Hepatocyte (in vitro differentiated cells): ENCODE results near the gene ST3GAL4.

Experiments used
- EZH2phosphoT487 ChIP-seq: fragments of 200-600 bp; sonication (generic); IDR thresholded peaks from one replicate; pipeline ENCODE4 v1.6.1; 2018; ENCODE audit warnings: antibody characterized with exemption, mild to moderate bottlenecking, low read depth, moderate library complexity; ENCODE audit not compliant: unreplicated experiment, severe bottlenecking
- TF ChIP-seq, protein P1 (sequence below): fragments of 200-600 bp; sonication (generic); IDR thresholded peaks from 2 replicates; pipeline ENCODE4 v1.5.1; 2016; ENCODE audit warnings: antibody characterized with exemption, mild to moderate bottlenecking; ENCODE audit not compliant: poor library complexity

DNA sequence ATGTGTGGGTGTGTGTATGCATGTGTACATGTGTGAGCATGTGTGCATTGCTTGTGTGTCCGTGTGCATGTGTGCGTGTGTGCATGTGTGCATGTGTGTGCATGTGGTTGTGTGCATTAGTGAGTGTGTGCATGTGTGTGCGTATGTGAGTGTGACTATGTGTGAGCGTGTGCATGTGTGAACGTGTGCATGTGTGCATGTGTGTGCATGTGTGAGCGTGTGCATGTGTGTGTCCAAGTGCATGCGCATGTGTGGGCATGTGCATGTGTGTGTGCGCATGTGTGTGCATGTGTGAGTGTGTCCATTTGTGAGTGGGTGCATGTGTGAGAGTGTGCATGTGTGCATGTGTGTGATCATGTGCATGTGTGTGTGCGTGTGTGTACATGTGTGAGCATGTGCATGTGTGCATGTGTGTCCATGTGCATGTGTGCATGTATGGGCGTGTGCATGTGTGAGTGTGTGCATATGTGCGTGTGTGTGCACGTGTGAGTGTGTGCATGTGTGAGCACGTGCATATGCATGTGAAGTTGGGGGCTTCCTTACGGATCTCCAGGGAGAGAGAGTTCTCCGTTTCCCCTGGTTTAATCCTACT is 95.8 kb downstream of the ST3GAL4 start:
- TF ChIP-seq, protein P1, sequence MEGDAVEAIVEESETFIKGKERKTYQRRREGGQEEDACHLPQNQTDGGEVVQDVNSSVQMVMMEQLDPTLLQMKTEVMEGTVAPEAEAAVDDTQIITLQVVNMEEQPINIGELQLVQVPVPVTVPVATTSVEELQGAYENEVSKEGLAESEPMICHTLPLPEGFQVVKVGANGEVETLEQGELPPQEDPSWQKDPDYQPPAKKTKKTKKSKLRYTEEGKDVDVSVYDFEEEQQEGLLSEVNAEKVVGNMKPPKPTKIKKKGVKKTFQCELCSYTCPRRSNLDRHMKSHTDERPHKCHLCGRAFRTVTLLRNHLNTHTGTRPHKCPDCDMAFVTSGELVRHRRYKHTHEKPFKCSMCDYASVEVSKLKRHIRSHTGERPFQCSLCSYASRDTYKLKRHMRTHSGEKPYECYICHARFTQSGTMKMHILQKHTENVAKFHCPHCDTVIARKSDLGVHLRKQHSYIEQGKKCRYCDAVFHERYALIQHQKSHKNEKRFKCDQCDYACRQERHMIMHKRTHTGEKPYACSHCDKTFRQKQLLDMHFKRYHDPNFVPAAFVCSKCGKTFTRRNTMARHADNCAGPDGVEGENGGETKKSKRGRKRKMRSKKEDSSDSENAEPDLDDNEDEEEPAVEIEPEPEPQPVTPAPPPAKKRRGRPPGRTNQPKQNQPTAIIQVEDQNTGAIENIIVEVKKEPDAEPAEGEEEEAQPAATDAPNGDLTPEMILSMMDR = no peak
- no peak for TF ChIP-seq EZH2phosphoT487
